Osteocyte (in vitro differentiated cells): ENCODE measurements around the gene FAM181A. TPM values are rescaled to one million over a fixed set of nuclear protein-coding genes. Genes with fewer than 3 reads are reported as not detected.

Experiments used
- DNase-seq: peaks from one replicate; pipeline ENCODE4 v3.0.0; 2021; ENCODE audit warnings: mixed read lengths; ENCODE audit not compliant: unreplicated experiment; ENCODE audit errors: extremely low spot score
- H3K27ac Mint-ChIP-seq: one replicate; pipeline ENCODE4 v1.8.0; 2021; ENCODE audit warnings: mild to moderate bottlenecking, mixed read lengths; ENCODE audit not compliant: unreplicated experiment
- H3K27me3 Mint-ChIP-seq: one replicate; pipeline ENCODE4 v1.8.0; 2021; ENCODE audit warnings: mixed read lengths; ENCODE audit not compliant: unreplicated experiment
- H3K36me3 Mint-ChIP-seq: one replicate; pipeline ENCODE4 v1.8.0; 2021; ENCODE audit warnings: mixed read lengths; ENCODE audit not compliant: unreplicated experiment
- H3K4me1 Mint-ChIP-seq: one replicate; pipeline ENCODE4 v1.8.0; 2021; ENCODE audit warnings: mixed read lengths; ENCODE audit not compliant: unreplicated experiment
- H3K4me3 Mint-ChIP-seq: one replicate; pipeline ENCODE4 v1.8.0; 2021; ENCODE audit warnings: mild to moderate bottlenecking, moderate library complexity, mixed read lengths; ENCODE audit not compliant: unreplicated experiment
- H3K9me3 Mint-ChIP-seq: one replicate; pipeline ENCODE4 v1.8.0; 2021; ENCODE audit warnings: mixed read lengths; ENCODE audit not compliant: unreplicated experiment
- CTCF ChIP-seq: fragments of 200-600 bp; sonication (generic); IDR thresholded peaks from 2 replicates; pipeline ENCODE4 v1.5.0; 2021; ENCODE audit warnings: antibody characterized with exemption, mild to moderate bottlenecking, moderate library complexity
- total RNA-seq: library from RNA; stranded (reverse); gene quantifications from 2 replicates; pipeline ENCODE4 v1.2.1, GENCODE V29; 2021

Gene FAM181A
- total RNA-seq, 1 donor from 2014 or later = not detected

- no peak overlapping the region for H3K27ac Mint-ChIP-seq
- H3K36me3 Mint-ChIP-seq = no peaks in the 10 kb centered on the region
- H3K4me3 Mint-ChIP-seq = no peak overlapping the region
- H3K27me3 Mint-ChIP-seq = peaks cover 14% of the 10 kb centered on the region
- no peak for DNase-seq
- H3K4me1 Mint-ChIP-seq = peaks cover 38% of the 10 kb centered on the region
- no peaks in the 10 kb centered on the region for H3K9me3 Mint-ChIP-seq
- TF ChIP-seq CTCF = no peak
Observed at GRCh38 chr14:93953739-93954515, 26.8 kb downstream of the FAM181A start.

- Mint-ChIP-seq H3K4me1 (peaks cover 38% of the 10 kb centered on the region), H3K27me3 (peaks cover 12% of the 10 kb centered on the region), H3K36me3 (no peaks in the 10 kb centered on the region), H3K4me3 (no peak overlapping the region), H3K27ac (no peak overlapping the region), H3K9me3 (no peaks in the 10 kb centered on the region)
- no peak for TF ChIP-seq CTCF
- DNase-seq = no peak
Observed at GRCh38 chr14:93954516-93954830, 27.3 kb downstream of the FAM181A start.

GRCh38 chr14:93954900-93955849 lies 28.0 kb downstream of the FAM181A start:
- H3K27ac Mint-ChIP-seq = no peak overlapping the region
- no peak overlapping the region for H3K4me3 Mint-ChIP-seq
- no peaks in the 10 kb centered on the region for H3K9me3 Mint-ChIP-seq
- peaks cover 35% of the 10 kb centered on the region for H3K4me1 Mint-ChIP-seq
- no peak for TF ChIP-seq CTCF
- DNase-seq = no peak
- H3K36me3 Mint-ChIP-seq = no peaks in the 10 kb centered on the region
- H3K27me3 Mint-ChIP-seq = peaks cover 12% of the 10 kb centered on the region

- peaks cover 35% of the 10 kb centered on the region for H3K4me1 Mint-ChIP-seq
- no peaks in the 10 kb centered on the region for H3K36me3 Mint-ChIP-seq
- peaks cover 11% of the 10 kb centered on the region for H3K27me3 Mint-ChIP-seq
- TF ChIP-seq CTCF = no peak
- no peak overlapping the region for H3K4me3 Mint-ChIP-seq
- H3K27ac Mint-ChIP-seq = no peak overlapping the region
- no peaks in the 10 kb centered on the region for H3K9me3 Mint-ChIP-seq
- DNase-seq = no peak
Observed at GRCh38 chr14:93955850-93956481, 28.8 kb downstream of the FAM181A start.
